HL-60 (cell line): ENCODE measurements around the gene CFAP92.

Source experiments
- POLR2AphosphoS5 ChIP-seq: IDR thresholded peaks from 2 replicates; pipeline ENCODE4 v1.6.1; 2012; ENCODE audit warnings: low read depth
- SPI1 ChIP-seq: IDR thresholded peaks from 2 replicates; pipeline ENCODE4 v1.6.1; 2012; ENCODE audit warnings: low read depth, mild to moderate bottlenecking, borderline replicate concordance
- TF ChIP-seq, protein P1 (sequence below): IDR thresholded peaks from one replicate; pipeline ENCODE4 v1.5.1; 2011; ENCODE audit warnings: low read length, control low read depth, inconsistent platforms; ENCODE audit not compliant: insufficient read depth
- TF ChIP-seq, protein P2 (sequence below): IDR thresholded peaks from 2 replicates; pipeline ENCODE4 v1.6.1; 2012; ENCODE audit warnings: low read depth; ENCODE audit not compliant: insufficient replicate concordance

DNA sequence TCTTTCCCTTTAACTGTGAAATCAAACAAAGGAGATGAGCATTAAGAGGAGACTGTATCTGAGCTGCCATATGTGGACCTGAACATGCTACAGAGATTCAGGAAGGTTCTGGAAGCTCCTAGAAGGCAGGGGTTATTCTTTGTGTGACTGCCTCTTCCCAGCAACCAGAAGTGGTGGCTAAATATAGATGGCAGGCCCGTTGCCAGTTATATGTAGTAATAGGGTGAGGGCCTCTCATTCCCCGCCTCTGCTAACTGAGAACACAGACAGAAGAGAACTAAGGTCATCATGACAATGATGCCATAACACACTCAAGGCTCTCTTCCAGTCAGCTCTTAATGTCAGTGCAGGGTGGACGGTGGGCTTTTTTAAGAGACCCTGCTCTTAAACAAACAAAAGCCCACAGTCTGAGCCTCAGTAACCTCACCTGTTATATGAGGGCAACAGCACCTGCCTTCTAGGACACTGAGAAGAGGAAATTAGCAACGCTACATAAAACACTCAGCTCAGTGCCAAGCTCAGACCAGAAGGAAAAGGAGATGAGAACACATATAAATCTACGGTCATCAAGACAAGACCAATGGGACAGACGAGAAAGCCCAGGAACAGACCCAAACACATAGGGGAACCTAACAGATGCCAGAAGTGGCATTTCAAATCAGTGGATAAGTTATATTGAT is 22.3 kb downstream of the CFAP92 start:
- no peak for TF ChIP-seq POLR2AphosphoS5
- TF ChIP-seq, protein P1, sequence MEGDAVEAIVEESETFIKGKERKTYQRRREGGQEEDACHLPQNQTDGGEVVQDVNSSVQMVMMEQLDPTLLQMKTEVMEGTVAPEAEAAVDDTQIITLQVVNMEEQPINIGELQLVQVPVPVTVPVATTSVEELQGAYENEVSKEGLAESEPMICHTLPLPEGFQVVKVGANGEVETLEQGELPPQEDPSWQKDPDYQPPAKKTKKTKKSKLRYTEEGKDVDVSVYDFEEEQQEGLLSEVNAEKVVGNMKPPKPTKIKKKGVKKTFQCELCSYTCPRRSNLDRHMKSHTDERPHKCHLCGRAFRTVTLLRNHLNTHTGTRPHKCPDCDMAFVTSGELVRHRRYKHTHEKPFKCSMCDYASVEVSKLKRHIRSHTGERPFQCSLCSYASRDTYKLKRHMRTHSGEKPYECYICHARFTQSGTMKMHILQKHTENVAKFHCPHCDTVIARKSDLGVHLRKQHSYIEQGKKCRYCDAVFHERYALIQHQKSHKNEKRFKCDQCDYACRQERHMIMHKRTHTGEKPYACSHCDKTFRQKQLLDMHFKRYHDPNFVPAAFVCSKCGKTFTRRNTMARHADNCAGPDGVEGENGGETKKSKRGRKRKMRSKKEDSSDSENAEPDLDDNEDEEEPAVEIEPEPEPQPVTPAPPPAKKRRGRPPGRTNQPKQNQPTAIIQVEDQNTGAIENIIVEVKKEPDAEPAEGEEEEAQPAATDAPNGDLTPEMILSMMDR, result no peak
- TF ChIP-seq, protein P2, sequence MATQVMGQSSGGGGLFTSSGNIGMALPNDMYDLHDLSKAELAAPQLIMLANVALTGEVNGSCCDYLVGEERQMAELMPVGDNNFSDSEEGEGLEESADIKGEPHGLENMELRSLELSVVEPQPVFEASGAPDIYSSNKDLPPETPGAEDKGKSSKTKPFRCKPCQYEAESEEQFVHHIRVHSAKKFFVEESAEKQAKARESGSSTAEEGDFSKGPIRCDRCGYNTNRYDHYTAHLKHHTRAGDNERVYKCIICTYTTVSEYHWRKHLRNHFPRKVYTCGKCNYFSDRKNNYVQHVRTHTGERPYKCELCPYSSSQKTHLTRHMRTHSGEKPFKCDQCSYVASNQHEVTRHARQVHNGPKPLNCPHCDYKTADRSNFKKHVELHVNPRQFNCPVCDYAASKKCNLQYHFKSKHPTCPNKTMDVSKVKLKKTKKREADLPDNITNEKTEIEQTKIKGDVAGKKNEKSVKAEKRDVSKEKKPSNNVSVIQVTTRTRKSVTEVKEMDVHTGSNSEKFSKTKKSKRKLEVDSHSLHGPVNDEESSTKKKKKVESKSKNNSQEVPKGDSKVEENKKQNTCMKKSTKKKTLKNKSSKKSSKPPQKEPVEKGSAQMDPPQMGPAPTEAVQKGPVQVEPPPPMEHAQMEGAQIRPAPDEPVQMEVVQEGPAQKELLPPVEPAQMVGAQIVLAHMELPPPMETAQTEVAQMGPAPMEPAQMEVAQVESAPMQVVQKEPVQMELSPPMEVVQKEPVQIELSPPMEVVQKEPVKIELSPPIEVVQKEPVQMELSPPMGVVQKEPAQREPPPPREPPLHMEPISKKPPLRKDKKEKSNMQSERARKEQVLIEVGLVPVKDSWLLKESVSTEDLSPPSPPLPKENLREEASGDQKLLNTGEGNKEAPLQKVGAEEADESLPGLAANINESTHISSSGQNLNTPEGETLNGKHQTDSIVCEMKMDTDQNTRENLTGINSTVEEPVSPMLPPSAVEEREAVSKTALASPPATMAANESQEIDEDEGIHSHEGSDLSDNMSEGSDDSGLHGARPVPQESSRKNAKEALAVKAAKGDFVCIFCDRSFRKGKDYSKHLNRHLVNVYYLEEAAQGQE, result no peak
- no peak for TF ChIP-seq SPI1
